ENCODE data around the gene NIPSNAP2. TPM values are rescaled to one million over a fixed set of nuclear protein-coding genes. Genes with fewer than 3 reads are reported as not detected.

NIPSNAP2 gene
- total RNA-seq, 4 donors from 2014 or later: 54.4 to 61.0 (median 59.0) TPM

DNA sequence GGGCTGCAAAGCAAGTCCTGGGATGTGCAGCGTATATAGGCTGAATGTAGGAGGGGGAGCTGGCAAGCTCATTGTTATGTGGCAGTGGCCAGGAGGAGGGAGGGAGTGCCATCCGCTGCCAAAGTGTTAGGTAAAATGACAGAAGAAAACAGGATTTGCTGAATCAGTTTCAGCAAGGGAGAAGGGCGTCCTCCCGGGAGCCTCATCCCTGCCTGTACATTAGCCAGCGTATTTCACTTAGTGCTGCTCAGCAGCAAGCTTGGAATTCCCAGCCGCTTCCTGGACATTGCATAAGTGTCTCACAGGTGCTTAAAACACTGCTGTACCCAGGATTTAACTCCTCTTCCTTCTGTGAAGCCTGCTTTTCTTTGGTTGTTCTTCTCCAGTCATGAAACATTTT is 2.5 kb downstream of the NIPSNAP2 start:
- no peaks in the 10 kb centered on the region for H3K9me3 ChIP-seq
- no peak overlapping the region for H3K4me3 ChIP-seq
- DNase-seq (ENCODE audit: low spot score in 2 of 2): no peak
- no peak for TF ChIP-seq EP300 (IDR thresholded peaks at IDR 0.05)
- TF ChIP-seq, protein P1, sequence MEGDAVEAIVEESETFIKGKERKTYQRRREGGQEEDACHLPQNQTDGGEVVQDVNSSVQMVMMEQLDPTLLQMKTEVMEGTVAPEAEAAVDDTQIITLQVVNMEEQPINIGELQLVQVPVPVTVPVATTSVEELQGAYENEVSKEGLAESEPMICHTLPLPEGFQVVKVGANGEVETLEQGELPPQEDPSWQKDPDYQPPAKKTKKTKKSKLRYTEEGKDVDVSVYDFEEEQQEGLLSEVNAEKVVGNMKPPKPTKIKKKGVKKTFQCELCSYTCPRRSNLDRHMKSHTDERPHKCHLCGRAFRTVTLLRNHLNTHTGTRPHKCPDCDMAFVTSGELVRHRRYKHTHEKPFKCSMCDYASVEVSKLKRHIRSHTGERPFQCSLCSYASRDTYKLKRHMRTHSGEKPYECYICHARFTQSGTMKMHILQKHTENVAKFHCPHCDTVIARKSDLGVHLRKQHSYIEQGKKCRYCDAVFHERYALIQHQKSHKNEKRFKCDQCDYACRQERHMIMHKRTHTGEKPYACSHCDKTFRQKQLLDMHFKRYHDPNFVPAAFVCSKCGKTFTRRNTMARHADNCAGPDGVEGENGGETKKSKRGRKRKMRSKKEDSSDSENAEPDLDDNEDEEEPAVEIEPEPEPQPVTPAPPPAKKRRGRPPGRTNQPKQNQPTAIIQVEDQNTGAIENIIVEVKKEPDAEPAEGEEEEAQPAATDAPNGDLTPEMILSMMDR (IDR thresholded peaks at IDR 0.05): no peak
- TF ChIP-seq POLR2A (IDR thresholded peaks at IDR 0.05): no peak
- peaks cover 0 to 34% (median 7%) of the 10 kb centered on the region in 4 donors for H3K4me1 ChIP-seq
- H3K36me3 ChIP-seq: peaks cover 0 to 44% (median 0%) of the 10 kb centered on the region in 3 donors
- no peak overlapping the region for H3K27ac ChIP-seq
- no peaks in the 10 kb centered on the region for H3K27me3 ChIP-seq
- WGBS, 2 donors: 86 to 93% methylated on average over 6 of the region's 6 CpGs

DNA sequence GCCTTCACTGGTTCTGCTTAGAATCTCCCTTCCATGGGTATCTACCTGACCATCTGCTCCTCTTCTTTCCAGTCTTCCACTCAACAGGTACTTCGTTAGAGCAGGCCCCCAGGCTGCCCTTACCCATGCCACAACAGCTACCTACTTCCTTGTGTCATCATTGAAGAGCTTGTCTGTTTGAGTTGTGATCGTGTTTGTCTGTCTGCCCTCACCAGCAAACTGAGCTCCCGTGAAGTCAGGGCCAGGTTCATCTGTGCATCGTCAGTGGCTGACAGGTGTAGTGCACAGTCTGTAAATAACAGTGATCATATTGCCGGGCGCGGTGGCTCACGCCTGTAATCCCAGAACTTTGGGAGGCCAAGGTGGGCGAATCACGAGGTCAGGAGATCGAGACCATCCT is 5.0 kb downstream of the NIPSNAP2 start:
- TF ChIP-seq, protein P1 (IDR thresholded peaks at IDR 0.05): no peak
- TF ChIP-seq POLR2A (IDR thresholded peaks at IDR 0.05) (no peak), EP300 (IDR thresholded peaks at IDR 0.05) (no peak)
- Histone ChIP-seq H3K27me3 (no peaks in the 10 kb centered on the region), H3K9me3 (no peaks in the 10 kb centered on the region), H3K36me3 (peaks cover 0 to 44% (median 0%) of the 10 kb centered on the region in 3 donors), H3K4me3 (no peak overlapping the region), H3K27ac (no peak overlapping the region), H3K4me1 (peaks cover 0 to 25% (median 0%) of the 10 kb centered on the region in 4 donors)
- DNase-seq (ENCODE audit: low spot score in 2 of 2): no peak
- 95% methylated on average over 11 of the region's 11 CpGs for WGBS, 2 donors

DNA sequence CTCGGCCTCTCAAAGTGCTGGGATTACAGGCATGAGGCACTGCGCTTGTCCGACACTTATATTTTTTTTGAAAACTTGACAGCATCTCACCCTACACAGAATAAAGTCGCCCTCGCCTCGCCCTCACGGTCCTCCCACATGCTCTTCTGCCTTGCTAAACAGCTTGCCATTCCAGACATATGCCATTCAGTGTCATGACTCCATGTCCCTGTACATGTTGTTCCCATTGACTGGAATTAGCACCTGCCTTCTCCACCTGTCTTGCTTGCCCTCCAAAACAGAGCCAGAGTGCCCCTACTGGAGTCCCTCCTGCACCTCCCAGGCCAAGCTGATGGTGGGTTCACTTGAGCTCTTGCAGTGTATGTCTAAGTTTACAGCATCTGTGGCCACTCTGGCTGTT is 6.2 kb downstream of the NIPSNAP2 start:
- DNase-seq (ENCODE audit: low spot score in 2 of 2): no peak
- Histone ChIP-seq H3K4me1 (peaks cover 0 to 20% (median 0%) of the 10 kb centered on the region in 4 donors), H3K27ac (no peak overlapping the region), H3K36me3 (peaks cover 0 to 44% (median 0%) of the 10 kb centered on the region in 3 donors), H3K9me3 (no peaks in the 10 kb centered on the region), H3K27me3 (no peaks in the 10 kb centered on the region), H3K4me3 (no peak overlapping the region)
- 74 to 82% methylated on average over 7 of the region's 7 CpGs for WGBS, 2 donors
- TF ChIP-seq EP300 (IDR thresholded peaks at IDR 0.05) (no peak), POLR2A (IDR thresholded peaks at IDR 0.05) (no peak)
- TF ChIP-seq, protein P1 (IDR thresholded peaks at IDR 0.05): no peak

DNA sequence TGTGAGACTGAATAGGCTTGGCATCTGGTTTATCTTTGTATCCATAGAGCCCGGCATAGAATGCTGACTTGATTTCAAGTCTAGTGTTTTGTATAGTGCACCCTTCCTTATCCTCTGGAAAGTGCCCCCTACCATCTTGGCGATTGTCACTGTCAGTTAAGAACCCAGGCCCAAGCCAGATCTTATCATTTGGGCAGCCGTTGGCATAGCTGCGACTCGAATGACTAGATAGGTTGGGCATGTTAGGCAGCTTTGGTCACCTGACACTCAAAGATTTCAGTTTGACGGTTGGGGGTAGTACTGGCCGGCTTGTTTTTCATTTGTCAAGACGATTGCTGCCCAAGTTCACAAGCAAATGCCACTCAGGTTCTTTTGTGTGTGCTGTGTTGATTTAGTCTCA is 6.6 kb downstream of the NIPSNAP2 start:
- Histone ChIP-seq H3K27me3 (no peaks in the 10 kb centered on the region), H3K9me3 (no peaks in the 10 kb centered on the region), H3K36me3 (peaks cover 0 to 44% (median 0%) of the 10 kb centered on the region in 3 donors), H3K4me3 (no peak overlapping the region), H3K4me1 (peaks cover 0 to 16% (median 0%) of the 10 kb centered on the region in 4 donors), H3K27ac (no peak overlapping the region)
- 77 to 81% methylated on average over 8 of the region's 8 CpGs for WGBS, 2 donors
- TF ChIP-seq POLR2A (IDR thresholded peaks at IDR 0.05): no peak
- TF ChIP-seq, protein P1 (IDR thresholded peaks at IDR 0.05): no peak
- TF ChIP-seq EP300 (IDR thresholded peaks at IDR 0.05): no peak
- no peak for DNase-seq (ENCODE audit: low spot score in 2 of 2)

DNA sequence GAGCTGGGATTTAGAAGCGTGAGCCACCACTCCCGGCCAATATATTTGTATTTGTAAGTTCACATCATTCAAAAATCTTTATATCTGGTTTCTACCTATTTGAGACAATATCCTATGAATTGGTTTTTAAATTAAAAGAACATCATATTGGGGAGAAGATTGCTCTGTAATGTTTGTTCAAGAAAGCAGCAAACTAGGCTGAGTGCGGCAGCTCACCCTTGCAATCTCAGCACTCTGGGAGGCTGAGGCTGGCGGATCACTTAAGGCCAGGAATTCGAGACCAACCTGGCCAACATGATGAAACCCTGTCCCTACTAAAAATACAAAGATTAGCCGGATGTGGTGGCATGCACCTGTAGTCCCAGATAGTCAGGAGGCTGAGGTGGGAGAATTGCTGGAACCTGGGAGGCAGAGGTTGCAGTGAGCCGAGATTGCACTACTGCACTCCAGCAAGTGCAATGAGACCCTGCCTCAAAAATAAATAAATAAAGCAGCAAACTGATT is 9.4 kb downstream of the NIPSNAP2 start:
- Histone ChIP-seq H3K27me3 (no peaks in the 10 kb centered on the region), H3K36me3 (peaks cover 0 to 26% (median 0%) of the 10 kb centered on the region in 3 donors), H3K9me3 (no peaks in the 10 kb centered on the region), H3K27ac (no peak overlapping the region), H3K4me3 (no peak overlapping the region), H3K4me1 (peaks cover 0 to 19% (median 0%) of the 10 kb centered on the region in 4 donors)
- no peak for DNase-seq (ENCODE audit: low spot score in 2 of 2)
- no peak for TF ChIP-seq EP300 (IDR thresholded peaks at IDR 0.05)
- no peak for TF ChIP-seq POLR2A (IDR thresholded peaks at IDR 0.05)
- TF ChIP-seq, protein P1 (IDR thresholded peaks at IDR 0.05): no peak
- WGBS, 2 donors: 95 to 97% methylated on average over 7 of the region's 7 CpGs

All from tibial nerve (tissue), 4 donors.